B cell (primary cell): ENCODE measurements around the gene ARHGAP15. TPM values are rescaled to one million over a fixed set of nuclear protein-coding genes. Genes with fewer than 3 reads are reported as not detected.

Source experiments
- ATAC-seq: fragments of 200-7000 bp; cut with Tn5 transposase; one replicate; pipeline ENCODE4 v1.10.0; 2021; ENCODE audit warnings: low read depth, mild to moderate bottlenecking, moderate number of reproducible peaks, moderate library complexity
- CTCF ChIA-PET: fragments of 350-600 bp; sonication (Branson Sonifier 250); formaldehyde crosslinking; loops from one replicate; lab custom pipeline; 2021; ENCODE audit warnings: antibody characterized with exemption, inconsistent platforms; lab: Charles Lee
- POLR2A ChIA-PET: fragments of 350-600 bp; sonication (Branson Sonifier 250); formaldehyde crosslinking; loops from one replicate; lab custom pipeline; 2021; ENCODE audit warnings: antibody characterized with exemption; lab: Charles Lee
- DNase-seq: peaks from one replicate; pipeline ENCODE4 v3.0.0; 2013
- H2AFZ ChIP-seq: 2 replicates; pipeline ENCODE4 v1.6.1; 2012; ENCODE audit warnings: mild to moderate bottlenecking, low read depth, low read length; ENCODE audit not compliant: insufficient read depth, poor library complexity, severe bottlenecking
- H3K27ac ChIP-seq, 2 donors: 1 replicate in 1 of 2; 2 replicates in 1 of 2; pipeline ENCODE4 v1.5.1; 2012 to 2013; ENCODE audit warnings: low read length in 2 of 2, mild to moderate bottlenecking in 2 of 2, moderate library complexity in 1 of 2
- H3K27me3 ChIP-seq, 4 experiments: fragments of 200-600 bp in 1 of 4; sonication (generic) in 1 of 4; replicated peaks in 1 of 4; 1 replicate in 2 of 4; 2 replicates in 2 of 4; pipeline versions ENCODE4 v1.6.1 to v1.7.0; 2013 to 2016; ENCODE audit warnings: low read length in 3 of 4, mild to moderate bottlenecking in 2 of 4, mixed read lengths in 1 of 4, moderate library complexity in 1 of 4; ENCODE audit not compliant: insufficient read depth in 4 of 4, control insufficient read depth in 3 of 4; ENCODE audit errors: control extremely low read depth in 1 of 4
- H3K36me3 ChIP-seq, 2 experiments: replicated peaks in 1 of 2; 1 replicate in 1 of 2; 2 replicates in 1 of 2; pipeline versions ENCODE4 v1.6.1 to v1.7.1; 2013; ENCODE audit warnings: low read length in 1 of 2; ENCODE audit not compliant: insufficient read depth in 2 of 2, control insufficient read depth in 1 of 2; ENCODE audit errors: control extremely low read depth in 1 of 2, extremely low read depth in 1 of 2
- H3K4me1 ChIP-seq, 2 donors: fragments of 200-600 bp in 1 of 2; sonication (generic) in 1 of 2; 1 replicate in 1 of 2; 2 replicates in 1 of 2; pipeline versions ENCODE4 v1.5.1 to v1.6.1; 2013 to 2017; ENCODE audit warnings: low read length in 2 of 2; ENCODE audit not compliant: control insufficient read depth in 2 of 2, insufficient read depth in 2 of 2
- H3K4me2 ChIP-seq: replicated peaks from 2 replicates; pipeline ENCODE3; 2012; ENCODE audit warnings: mild to moderate bottlenecking, low read depth, low read length; ENCODE audit not compliant: poor library complexity, severe bottlenecking
- H3K4me3 ChIP-seq, 5 experiments: fragments of 200-600 bp in 1 of 5; sonication (generic) in 1 of 5; 1 replicate in 3 of 5; 2 replicates in 2 of 5; pipeline versions ENCODE4 v1.5.1 to v1.7.0; 2011 to 2016; ENCODE audit warnings: low read length in 4 of 5, mild to moderate bottlenecking in 4 of 5, low read depth in 2 of 5, control low read depth in 1 of 5, moderate library complexity in 1 of 5; ENCODE audit not compliant: insufficient read depth in 1 of 5; ENCODE audit errors: control extremely low read depth in 1 of 5, extremely low read depth in 1 of 5
- H3K79me2 ChIP-seq: fragments of 200-600 bp; sonication (generic); one replicate; pipeline ENCODE4 v1.6.0; 2016; ENCODE audit warnings: low read length; ENCODE audit not compliant: control insufficient read depth, insufficient read depth
- H3K9ac ChIP-seq: fragments of 200-600 bp; sonication (generic); 2 replicates; pipeline ENCODE4 v1.6.1; 2017; ENCODE audit warnings: mild to moderate bottlenecking, low read length, moderate library complexity
- H3K9me3 ChIP-seq, 3 donors: one replicate each; pipeline versions ENCODE4 v1.6.1 to v1.7.1; 2013; ENCODE audit warnings: low read length in 2 of 3; ENCODE audit not compliant: control insufficient read depth in 2 of 3, insufficient read depth in 1 of 3; ENCODE audit errors: control extremely low read depth in 1 of 3
- H4K20me1 ChIP-seq: 2 replicates; pipeline ENCODE4 v1.6.0; 2012; ENCODE audit warnings: mild to moderate bottlenecking, low read length; ENCODE audit not compliant: insufficient read depth, control insufficient read depth, poor library complexity, severe bottlenecking
- H3K27ac Mint-ChIP-seq: one replicate; pipeline ENCODE4 v1.8.0; 2021; ENCODE audit warnings: mixed read lengths
- H3K27me3 Mint-ChIP-seq: one replicate; pipeline ENCODE4 v1.8.0; 2021; ENCODE audit warnings: mixed read lengths
- H3K4me1 Mint-ChIP-seq: one replicate; pipeline ENCODE4 v1.8.0; 2021; ENCODE audit warnings: mixed read lengths
- H3K4me3 Mint-ChIP-seq: one replicate; pipeline ENCODE4 v1.8.0; 2021; ENCODE audit warnings: mixed read lengths
- H3K9me3 Mint-ChIP-seq: one replicate; pipeline ENCODE4 v1.8.0; 2022; ENCODE audit warnings: mixed read lengths; ENCODE audit not compliant: insufficient read depth
- CTCF ChIP-seq: fragments of 200-600 bp; IDR thresholded peaks from one replicate; pipeline ENCODE4 v1.8.0; 2022; ENCODE audit warnings: antibody characterized with exemption, mild to moderate bottlenecking
- EZH2 ChIP-seq: IDR thresholded peaks from 2 replicates; pipeline ENCODE4 v1.6.1; 2012; ENCODE audit warnings: borderline replicate concordance, low read depth, mild to moderate bottlenecking, moderate library complexity, low read length; ENCODE audit not compliant: insufficient read depth, poor library complexity, severe bottlenecking
- WGBS: methylation state at CpG from one replicate; pipeline ENCODE4 v1.1.5; 2013; ENCODE audit warnings: missing lambda C conversion rate; ENCODE audit not compliant: insufficient coverage; 5-methylcytosine and 5-hydroxymethylcytosine counted together
- intact Hi-C: fragments of 100-400 bp; cut with micrococcal nuclease; formaldehyde crosslinking; loops from one replicate; pipeline ENCODE4 v1.10.0; 2022
- polyA plus RNA-seq: library from polyadenylated mRNA; depleted of rRNA; stranded (reverse); fragments of >200 nt; gene quantifications from 2 replicates; pipeline ENCODE4 v1.2.3, GENCODE V29; 2012
- total RNA-seq, 2 donors: library from RNA; stranded (reverse); fragments of 120-200 nt in 1 of 2; gene quantifications; 1 replicate in 1 of 2; 2 replicates in 1 of 2; pipeline versions ENCODE4 v1.2.3 to v1.2.4, GENCODE V29; 2013 to 2022

ARHGAP15 gene
- total and polyA plus RNA-seq, 2 donors (not counting 1 experiment from before 2014, with no cell fraction given): 58.6 to 187 TPM

- peaks cover 0 to 1% (median 0%) of the 10 kb centered on the region in 3 donors for H3K9me3 ChIP-seq
- ChIA-PET CTCF (no interaction called here), POLR2A (no interaction called here)
- H3K9ac ChIP-seq: no peak overlapping the region
- no peaks in the 10 kb centered on the region for H3K4me1 Mint-ChIP-seq
- no peak overlapping the region for H3K4me3 Mint-ChIP-seq
- H3K9me3 Mint-ChIP-seq: no peaks in the 10 kb centered on the region
- intact Hi-C loops: no loop called here
- no peak for DNase-seq
- no peaks in the 10 kb centered on the region for H3K79me2 ChIP-seq
- no peak overlapping the region for H3K27ac Mint-ChIP-seq
- no peak overlapping the region for H3K27ac ChIP-seq
- peaks cover 16% of the 10 kb centered on the region for H3K27me3 Mint-ChIP-seq
- ATAC-seq: no peak
- H3K36me3 ChIP-seq: no peaks in the 10 kb centered on the region
- H3K4me3 ChIP-seq: no peak overlapping the region
- no peak overlapping the region for H3K4me2 ChIP-seq
- no peak for TF ChIP-seq CTCF
- no peak for TF ChIP-seq EZH2
- no CpG with 5 or more reads among the region's 3 CpGs for WGBS
- no peaks in the 10 kb centered on the region for H4K20me1 ChIP-seq
- H3K27me3 ChIP-seq: no peaks in the 10 kb centered on the region
- H3K4me1 ChIP-seq: no peaks in the 10 kb centered on the region
- H2AFZ ChIP-seq: no peak overlapping the region
These were observed 664.2 kb downstream of the ARHGAP15 start for GRCh38 chr2:143793381-143793780.

GRCh38 chr2:143796051-143796450 lies 666.8 kb downstream of the ARHGAP15 start:
- TF ChIP-seq EZH2 (no peak), CTCF (no peak)
- no peak overlapping the region for H3K4me3 Mint-ChIP-seq
- Histone ChIP-seq H3K27ac (no peak overlapping the region), H3K9ac (no peak overlapping the region), H3K4me1 (no peaks in the 10 kb centered on the region), H3K9me3 (no peaks in the 10 kb centered on the region), H4K20me1 (no peaks in the 10 kb centered on the region), H3K27me3 (no peaks in the 10 kb centered on the region), H3K36me3 (no peaks in the 10 kb centered on the region), H3K4me2 (no peak overlapping the region), H3K79me2 (no peaks in the 10 kb centered on the region), H2AFZ (no peak overlapping the region), H3K4me3 (no peak overlapping the region)
- POLR2A ChIA-PET: no interaction called here
- CTCF ChIA-PET: no interaction called here
- no peaks in the 10 kb centered on the region for H3K4me1 Mint-ChIP-seq
- H3K9me3 Mint-ChIP-seq: no peaks in the 10 kb centered on the region
- DNase-seq (no peak), ATAC-seq (no peak)
- no peak overlapping the region for H3K27ac Mint-ChIP-seq
- no peaks in the 10 kb centered on the region for H3K27me3 Mint-ChIP-seq
- intact Hi-C loops: no loop called here
- no CpG with 5 or more reads among the region's 1 CpG for WGBS
